Stimulated activated CD4-positive, alpha-beta T cell treated with anti-CD3 and anti-CD28 coated beads, Interleukin-12 subunit alpha, Interleukin-12 subunit beta, amount 100 ng/mL, for 48 hours (primary cell): Measurements from ENCODE around the gene CHST12.

Experiments used
- DNase-seq, 3 donors: peaks; one replicate each; pipeline ENCODE4 v3.0.0-alpha.2; 2020; ENCODE audit warnings: low read depth in 2 of 3, low spot score in 1 of 3

The CHST12 gene

GRCh38 chr7:2433713-2434550, 30.5 kb downstream of the CHST12 start:
- DNase-seq, result no peak

- no peak for DNase-seq
Observed at GRCh38 chr7:2435146-2435545, 31.7 kb downstream of the CHST12 start.

- DNase-seq, result no peak
Observed at GRCh38 chr7:2436341-2437104, 33.1 kb downstream of the CHST12 start.

GRCh38 chr7:2437136-2437535, 33.7 kb downstream of the CHST12 start:
- no peak for DNase-seq

GRCh38 chr7:2437537-2438148, 34.2 kb downstream of the CHST12 start:
- no peak for DNase-seq

- no peak for DNase-seq
Observed at GRCh38 chr7:2438186-2438585, 34.8 kb downstream of the CHST12 start.

GRCh38 chr7:2438775-2439174, 35.4 kb downstream of the CHST12 start:
- no peak for DNase-seq

- DNase-seq, result no peak
Observed at GRCh38 chr7:2440608-2441245, 37.3 kb downstream of the CHST12 start.

GRCh38 chr7:2441430-2442058, 38.1 kb downstream of the CHST12 start:
- DNase-seq, result no peak

GRCh38 chr7:2443491-2443890, 40.1 kb downstream of the CHST12 start:
- DNase-seq, result no peak

GRCh38 chr7:2444476-2444875, 41.1 kb downstream of the CHST12 start:
- no peak for DNase-seq

GRCh38 chr7:2445047-2445446, 41.6 kb downstream of the CHST12 start:
- DNase-seq, result no peak

- no peak for DNase-seq
Observed at GRCh38 chr7:2445898-2446555, 42.6 kb downstream of the CHST12 start.

GRCh38 chr7:2446676-2447075, 43.3 kb downstream of the CHST12 start:
- no peak for DNase-seq

- no peak for DNase-seq
Observed at GRCh38 chr7:2450198-2451107, 47.0 kb downstream of the CHST12 start.

GRCh38 chr7:2451171-2452073, 48.0 kb downstream of the CHST12 start:
- peak; percentile 59 to 87 (median 78) for DNase-seq

GRCh38 chr7:2452074-2452507, 48.7 kb downstream of the CHST12 start:
- DNase-seq, result no peak

GRCh38 chr7:2452643-2453270, 49.3 kb downstream of the CHST12 start:
- DNase-seq, result no peak
